Posterior vena cava (tissue), 2 donors: ENCODE measurements around the gene ATXN7. TPM values are rescaled to one million over a fixed set of nuclear protein-coding genes. Genes with fewer than 3 reads are reported as not detected.

Source experiments
- DNase-seq: peaks from one replicate; pipeline ENCODE4 v3.0.0-alpha.2; 2020; ENCODE audit warnings: low spot score
- intact Hi-C, 2 donors: fragments of 100-400 bp; cut with DNase I; formaldehyde crosslinking; loops; one replicate each; pipeline versions ENCODE4 v1.14.1 to v1.14.2; 2022 to 2023
- total RNA-seq, 2 donors: library from RNA; stranded (reverse); fragmentation: NEBNext Ultra II Directional; extraction: Animal tissue kit (Norgen Biotek cat#: 25700); gene quantifications; one replicate each; pipeline ENCODE4 v1.2.1, GENCODE V29; 2021
- donor health status: DM: yes; HTN: yes; CAD: no.
- donor health status: DM: yes; HTN: yes; CAD: no.

The ATXN7 gene
- total RNA-seq, 2 donors from 2014 or later, result 25.5 to 31.0 TPM

DNA sequence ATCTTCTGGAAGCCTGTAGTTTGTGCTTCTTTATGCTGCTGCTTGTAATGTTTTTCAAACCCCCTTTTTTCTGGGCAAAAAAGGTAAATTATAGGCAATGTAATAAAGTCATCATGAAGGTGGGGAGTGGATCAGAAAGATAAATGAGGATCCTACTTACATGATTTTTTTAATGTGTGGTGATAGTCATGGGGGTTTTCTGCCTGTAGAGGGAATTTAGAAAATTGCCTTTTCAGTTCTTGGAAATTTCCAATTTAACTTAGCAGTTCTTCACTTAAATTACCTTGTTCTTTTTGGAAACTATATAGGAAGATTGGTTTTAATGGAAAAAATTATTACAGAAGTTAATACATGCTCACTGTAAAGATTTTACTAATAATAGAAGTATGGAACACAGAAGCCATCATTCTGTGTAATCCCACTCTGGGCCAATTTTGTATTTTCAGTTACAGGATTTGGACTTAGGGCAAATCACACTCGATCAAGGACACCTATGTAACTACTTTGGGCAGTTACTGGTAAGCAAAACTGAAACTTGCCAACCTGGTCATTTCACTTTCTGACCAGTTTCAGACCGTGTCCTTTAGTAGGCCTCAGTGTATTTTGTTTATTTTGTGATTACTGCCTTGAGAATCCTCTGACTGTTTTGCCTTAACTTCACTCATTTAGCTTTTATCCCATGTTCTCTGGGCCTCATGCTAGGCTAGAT, 59.0 kb downstream of the ATXN7 start:
- DNase-seq, result no peak
- intact Hi-C loops, result no loop called here

GRCh38 chr3:63926309-63926708, 62.6 kb downstream of the ATXN7 start:
- no peak for DNase-seq
- intact Hi-C loops, result no loop called here

GRCh38 chr3:63927422-63928280, 64.0 kb downstream of the ATXN7 start:
- intact Hi-C loops, result no loop called here
- no peak for DNase-seq

DNA sequence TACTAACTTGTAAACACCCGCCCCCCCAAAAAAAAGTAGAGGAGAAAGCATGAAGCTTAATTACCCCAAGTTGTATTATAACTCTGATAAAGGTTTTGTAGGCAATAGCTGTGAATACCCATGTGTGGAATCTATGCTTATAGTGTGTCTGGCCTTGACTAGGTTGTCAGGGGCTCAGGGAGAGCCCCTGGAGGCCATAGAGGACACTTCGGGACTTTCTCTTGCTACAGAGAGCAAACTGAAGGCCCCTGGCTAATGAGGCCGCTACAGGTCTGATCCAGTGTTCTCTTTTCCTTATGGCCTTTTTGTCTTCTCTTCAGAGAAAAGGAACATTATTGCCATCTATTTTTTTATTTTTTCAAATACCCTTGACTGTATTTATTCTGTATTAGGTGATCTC, 67.6 kb downstream of the ATXN7 start:
- intact Hi-C loops, result no loop called here
- no peak for DNase-seq

DNA sequence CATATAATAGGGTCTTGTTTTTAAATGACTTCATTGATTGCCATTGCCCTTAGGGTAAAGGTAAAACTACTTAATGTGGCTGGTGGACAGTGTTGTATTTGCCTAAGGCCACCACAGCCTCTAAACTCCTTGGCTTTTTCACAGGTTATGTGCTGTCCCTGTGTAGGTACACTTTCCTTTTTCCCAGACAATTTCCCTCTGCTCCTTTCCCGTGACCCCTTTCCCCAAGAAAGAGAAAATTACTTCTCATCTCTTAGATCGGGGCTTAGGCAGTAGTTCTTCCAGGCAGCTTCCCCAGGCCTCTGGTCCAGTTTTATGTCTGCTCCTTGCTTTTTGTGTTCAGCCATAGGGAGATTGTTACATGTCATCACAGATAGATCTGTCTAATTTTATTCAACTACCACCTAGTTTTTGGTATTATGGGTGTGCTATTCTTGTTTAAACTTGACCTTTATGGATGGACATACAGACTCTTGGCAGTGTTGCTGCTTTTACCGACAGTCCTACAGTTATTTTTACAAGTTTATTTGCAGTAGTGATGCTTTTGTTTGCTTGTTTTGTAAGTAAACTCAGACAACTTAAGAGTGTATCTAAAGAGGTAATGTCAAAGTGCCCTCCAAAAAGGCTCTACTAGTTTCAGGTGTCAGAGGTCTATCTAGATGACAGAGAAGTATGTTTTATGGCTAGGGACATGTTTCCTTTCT, 69.0 kb downstream of the ATXN7 start:
- intact Hi-C loops, result no loop called here
- DNase-seq, result no peak

GRCh38 chr3:63933459-63933858, 69.8 kb downstream of the ATXN7 start:
- intact Hi-C loops, result no loop called here
- DNase-seq, result no peak

- no peak for DNase-seq
- intact Hi-C loops, result no loop called here
Observed at GRCh38 chr3:63934041-63934866, 70.6 kb downstream of the ATXN7 start.

DNA sequence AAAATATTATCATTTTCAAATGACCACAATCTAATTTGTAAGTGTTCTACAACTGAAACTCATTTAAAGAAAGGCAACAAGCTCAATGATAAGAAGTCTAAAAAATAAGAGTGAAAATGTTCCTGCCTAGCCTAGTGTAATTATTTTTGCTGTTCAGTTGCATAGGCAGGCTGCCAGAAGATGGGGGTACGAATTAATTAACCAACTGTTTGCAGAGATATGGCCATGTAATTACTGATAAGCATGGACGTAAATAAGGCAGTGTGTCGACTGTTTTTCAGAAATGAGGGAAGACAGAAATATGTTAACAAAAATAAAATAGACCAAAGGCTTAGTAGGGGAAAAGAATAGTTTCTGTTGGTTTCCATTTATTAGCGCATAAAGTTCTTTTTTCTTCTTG, 73.3 kb downstream of the ATXN7 start:
- DNase-seq, result no peak
- intact Hi-C loops, result no loop called here

DNA sequence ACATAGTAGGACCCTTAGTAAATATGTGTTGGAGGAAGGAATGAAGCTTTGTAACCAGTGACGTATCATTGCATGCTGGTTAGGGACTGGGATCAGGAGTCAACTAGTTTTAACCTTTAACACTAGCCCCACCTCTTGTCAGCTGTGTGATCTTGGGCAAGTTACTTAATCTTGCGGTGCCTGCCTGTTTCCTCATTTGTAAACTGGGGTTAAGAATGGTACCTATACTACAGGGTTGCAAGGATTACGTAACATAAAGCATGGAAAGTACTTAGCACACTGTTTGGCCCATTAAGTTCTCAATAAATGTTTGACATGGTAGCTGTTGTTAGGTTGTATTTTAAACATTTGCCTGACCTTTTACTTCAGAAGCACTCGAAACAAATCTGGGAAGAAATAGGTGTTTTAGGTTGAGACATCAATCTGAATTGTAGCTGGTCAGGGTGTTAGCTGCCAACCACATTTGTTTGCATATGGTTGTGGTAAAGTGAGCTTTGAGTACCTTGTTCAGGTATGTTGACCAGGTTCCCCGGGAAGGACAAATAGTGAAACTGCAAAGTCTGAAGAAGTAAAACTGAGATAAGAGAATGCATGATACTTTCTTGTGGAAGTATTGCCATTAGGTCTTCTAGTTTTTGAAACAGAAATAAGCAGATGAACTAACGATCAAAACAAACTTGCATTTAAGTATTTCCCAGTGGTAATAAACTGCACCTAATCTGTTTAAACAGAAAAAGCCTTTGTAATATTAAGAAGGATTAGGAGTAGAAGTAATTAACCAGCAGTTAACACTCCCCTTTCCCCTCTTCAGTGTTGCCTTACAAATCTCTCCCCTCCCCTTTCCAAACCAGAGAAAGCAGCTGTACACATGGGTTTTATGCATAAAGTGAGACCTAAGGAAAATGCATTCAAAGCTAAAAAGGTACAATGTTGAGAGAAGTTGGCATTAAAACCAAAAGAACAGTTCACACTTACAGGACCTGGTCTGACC, 74.3 kb downstream of the ATXN7 start:
- intact Hi-C loops, result no loop called here
- DNase-seq, result no peak

GRCh38 chr3:63940389-63940757, 76.7 kb downstream of the ATXN7 start:
- DNase-seq, result no peak
- intact Hi-C loops, result no loop called here

DNA sequence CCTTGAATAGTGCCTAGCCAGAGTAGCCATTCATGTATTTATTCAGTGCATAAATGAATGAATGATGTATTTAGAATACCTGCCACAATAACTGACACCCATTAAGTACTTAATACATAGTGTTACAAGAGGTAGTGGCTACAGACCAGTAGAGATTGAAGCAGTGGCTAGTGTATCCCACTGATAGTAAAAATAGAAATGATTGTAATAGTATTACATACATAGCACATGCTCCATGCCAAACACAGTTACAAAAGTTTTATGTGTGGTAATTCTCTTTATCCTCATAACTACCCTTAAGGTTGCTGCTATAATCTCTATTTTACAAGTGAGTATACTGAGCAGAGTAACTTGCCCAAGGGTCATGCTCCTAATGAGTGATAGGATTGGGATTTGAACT, 78.9 kb downstream of the ATXN7 start:
- no peak for DNase-seq
- intact Hi-C loops, result no loop called here

DNA sequence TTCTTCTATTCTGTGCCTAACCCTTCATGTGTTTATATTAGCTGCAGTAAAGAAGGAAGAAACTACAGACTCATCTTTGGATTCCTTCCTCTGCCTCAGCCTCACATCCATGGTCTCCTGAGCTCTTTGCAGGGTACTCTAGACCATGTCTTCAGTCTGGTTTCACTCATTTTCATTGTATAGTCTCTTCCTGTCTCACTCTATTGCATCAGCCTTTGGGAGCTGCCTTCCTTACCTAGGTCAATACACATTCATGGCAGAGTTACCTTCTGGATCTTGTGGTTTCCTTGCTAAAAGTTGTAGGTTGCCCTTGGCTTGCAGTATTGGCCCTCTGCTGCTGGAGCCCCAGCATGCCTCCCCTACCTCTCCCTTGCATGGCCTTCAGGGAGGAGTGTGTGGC, 80.0 kb downstream of the ATXN7 start:
- DNase-seq, result no peak

GRCh38 chr3:63945558-63946096, 82.0 kb downstream of the ATXN7 start:
- intact Hi-C loops, result no loop called here
- no peak for DNase-seq

More for the DNA sequence above, 80.0 kb downstream of the ATXN7 start:
- intact Hi-C loops, result no loop called here

DNA sequence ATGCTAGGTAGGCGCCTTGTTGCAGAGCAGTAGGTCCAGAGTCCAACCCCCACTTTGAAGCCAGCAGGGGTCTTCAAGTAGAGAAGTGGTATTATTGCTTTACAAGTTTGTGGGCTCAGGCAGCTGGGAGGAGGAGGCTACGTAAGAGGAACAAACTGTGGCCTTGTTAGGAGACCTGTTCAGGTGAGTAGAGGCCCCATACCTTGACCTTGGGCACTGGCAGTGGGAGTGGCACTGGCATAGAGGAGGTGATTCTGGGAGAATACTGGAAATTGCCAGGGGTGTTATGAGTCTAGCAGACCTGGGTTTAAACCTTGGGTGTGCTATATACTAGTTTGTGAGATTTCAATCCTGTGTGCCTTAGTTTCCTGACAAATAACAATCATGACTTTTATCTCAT, 83.1 kb downstream of the ATXN7 start:
- no peak for DNase-seq
- intact Hi-C loops, result no loop called here

DNA sequence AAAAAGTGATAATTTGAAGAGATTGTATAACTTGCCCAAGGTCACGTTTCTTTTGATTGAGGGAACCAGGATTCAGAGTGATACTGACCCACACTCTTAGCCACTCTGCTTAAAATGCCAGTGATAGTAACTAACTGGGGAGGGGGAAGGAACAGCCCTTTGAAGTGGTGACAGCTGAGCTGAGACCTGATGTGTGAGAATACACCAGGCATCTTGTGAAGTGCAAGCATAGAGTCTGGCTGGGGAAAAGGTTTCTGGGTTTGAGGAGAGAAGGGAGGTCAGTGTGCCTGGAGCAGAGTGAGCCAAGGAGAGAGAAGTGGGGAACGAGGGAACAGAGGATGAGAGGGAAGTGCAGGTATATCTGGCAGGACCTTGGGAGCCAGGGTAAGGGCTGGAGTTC, 83.9 kb downstream of the ATXN7 start:
- DNase-seq, result no peak
- intact Hi-C loops, result no loop called here

DNA sequence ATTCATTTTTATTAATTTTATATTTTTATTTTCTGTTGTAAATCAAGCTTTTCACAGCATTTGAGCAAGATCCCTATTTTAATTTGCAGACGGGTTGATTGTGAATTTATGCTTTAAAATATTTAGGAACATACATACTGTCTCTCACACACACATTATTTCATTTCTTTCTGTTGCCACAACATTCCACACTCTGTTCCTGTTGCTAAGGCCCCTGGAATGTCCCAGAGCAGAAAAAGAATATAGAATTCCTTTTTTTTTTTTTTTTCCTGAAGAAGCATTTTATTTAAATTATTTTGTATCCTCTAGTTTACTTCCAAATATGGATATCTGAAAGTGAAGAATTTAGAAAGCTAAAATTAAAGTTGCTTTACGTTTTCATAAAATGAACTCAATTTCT, 85.3 kb downstream of the ATXN7 start:
- no peak for DNase-seq
- intact Hi-C loops, result no loop called here

DNA sequence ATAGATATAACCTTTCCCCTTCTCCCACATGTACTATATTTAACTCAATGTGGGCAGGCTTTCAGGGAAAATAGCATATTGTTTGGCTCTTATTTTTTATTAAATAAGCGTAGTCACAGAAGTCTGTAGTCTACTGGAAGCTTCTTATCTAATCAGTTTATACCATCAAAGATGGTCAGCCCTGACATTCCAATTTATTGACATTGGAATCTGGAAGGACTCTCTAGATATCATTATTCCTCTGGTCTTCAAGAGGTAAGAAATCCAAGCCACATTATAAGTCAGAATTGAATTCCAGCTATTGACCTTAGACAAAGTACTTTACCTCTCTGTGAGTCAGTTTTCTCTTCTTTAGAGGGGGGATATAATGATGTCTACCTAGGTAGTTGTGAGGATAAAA, 87.0 kb downstream of the ATXN7 start:
- intact Hi-C loops, result no loop called here
- DNase-seq, result no peak
